Occipital lobe (tissue), 2 donors: ENCODE results near the gene MYBPH. TPM values are rescaled to one million over a fixed set of nuclear protein-coding genes. Genes with fewer than 3 reads are reported as not detected.
A peak's percentile ranks its signal among the peaks of the same experiment; 100 is the strongest.

ENCODE experiments used
- DNase-seq: peaks from one replicate; lab custom pipeline; 2025; lab: John Stamatoyannopoulos, UW
- total RNA-seq: library from RNA; depleted of rRNA; stranded (reverse); fragments of >200 nt; gene quantifications from one replicate; pipeline ENCODE4 v1.2.3, GENCODE V29; 2014

MYBPH gene
- total RNA-seq, 1 donor from 2014 or later = not detected

GRCh38 chr1:203131548-203132200 is 44.0 kb downstream of the MYBPH start:
- no peak for DNase-seq

- DNase-seq = no peak
These were observed 45.2 kb downstream of the MYBPH start for GRCh38 chr1:203130358-203130985.

- peak; percentile 78 for DNase-seq
These were observed 46.0 kb downstream of the MYBPH start for GRCh38 chr1:203129501-203130231.

GRCh38 chr1:203128716-203129500 is 46.7 kb downstream of the MYBPH start:
- no peak for DNase-seq

- DNase-seq = no peak
These were observed 47.3 kb downstream of the MYBPH start for GRCh38 chr1:203128431-203128715.

- peak; percentile 68 for DNase-seq
These were observed 47.8 kb downstream of the MYBPH start, which contains the start of gene ADORA1 for GRCh38 chr1:203127666-203128430. ADORA1 (plus strand) TSS chr1:203127726; CDS start chr1:203128842, 1,116 bp downstream.

GRCh38 chr1:203126866-203127665 is 48.6 kb downstream of the MYBPH start:
- no peak for DNase-seq

- no peak for DNase-seq
These were observed 49.3 kb downstream of the MYBPH start for GRCh38 chr1:203126151-203126865.

GRCh38 chr1:203124546-203125317 is 50.9 kb downstream of the MYBPH start:
- DNase-seq = no peak

- DNase-seq = no peak
These were observed 51.6 kb downstream of the MYBPH start for GRCh38 chr1:203124011-203124410.

- no peak for DNase-seq
These were observed 53.5 kb downstream of the MYBPH start for GRCh38 chr1:203122159-203122558.

- no peak for DNase-seq
These were observed 54.2 kb downstream of the MYBPH start for GRCh38 chr1:203121186-203122015.

GRCh38 chr1:203120325-203121153 is 55.1 kb downstream of the MYBPH start:
- DNase-seq = no peak
